NCI-H345 (cell line): ENCODE results near the gene FGR.
A peak's percentile ranks its signal among the peaks of the same experiment; 100 is the strongest.

Experiments used
- DNase-seq: peaks from one replicate; lab custom pipeline; 2025; lab: John Stamatoyannopoulos, UW

The FGR gene

GRCh38 chr1:27585684-27586083 lies 49.3 kb downstream of the FGR start:
- DNase-seq, result no peak

- no peak for DNase-seq
Measured at GRCh38 chr1:27584453-27584852, 50.5 kb downstream of the FGR start.

GRCh38 chr1:27583479-27583878 lies 51.5 kb downstream of the FGR start:
- DNase-seq, result no peak

GRCh38 chr1:27581823-27582243 lies 53.2 kb downstream of the FGR start:
- DNase-seq, result no peak

- DNase-seq, result no peak
Measured at GRCh38 chr1:27577504-27578188, 57.3 kb downstream of the FGR start.

GRCh38 chr1:27576806-27577227 lies 58.2 kb downstream of the FGR start:
- no peak for DNase-seq

- DNase-seq, result no peak
Measured at GRCh38 chr1:27575840-27576331, 59.1 kb downstream of the FGR start.

- no peak for DNase-seq
Measured at GRCh38 chr1:27574871-27575831, 59.8 kb downstream of the FGR start.

GRCh38 chr1:27574001-27574781 lies 60.8 kb downstream of the FGR start:
- no peak for DNase-seq

- DNase-seq, result no peak
Measured at GRCh38 chr1:27572679-27573426, 62.1 kb downstream of the FGR start.

GRCh38 chr1:27572019-27572678 lies 62.8 kb downstream of the FGR start:
- no peak for DNase-seq

- DNase-seq, result no peak
Measured at GRCh38 chr1:27571439-27572018, 63.5 kb downstream of the FGR start.

- no peak for DNase-seq
Measured at GRCh38 chr1:27570784-27571183, 64.2 kb downstream of the FGR start.

GRCh38 chr1:27570356-27570755 lies 64.6 kb downstream of the FGR start:
- DNase-seq, result no peak

- DNase-seq, result no peak
Measured at GRCh38 chr1:27569506-27570291, 65.3 kb downstream of the FGR start.

GRCh38 chr1:27569088-27569460 lies 65.9 kb downstream of the FGR start:
- no peak for DNase-seq

- DNase-seq, result peak; percentile 95
Measured at GRCh38 chr1:27568300-27569087, 66.5 kb downstream of the FGR start.

GRCh38 chr1:27567971-27568299 lies 67.0 kb downstream of the FGR start:
- no peak for DNase-seq

GRCh38 chr1:27567146-27567526 lies 67.8 kb downstream of the FGR start:
- no peak for DNase-seq
